Epithelial cell of esophagus (primary cell): Measurements from ENCODE around the gene WSCD2.

Experiments used
- DNase-seq: peaks from one replicate; pipeline ENCODE4 v3.0.0; 2010; ENCODE audit warnings: low read depth
- H3K4me3 ChIP-seq: 2 replicates; pipeline ENCODE4 v1.5.1; 2011; ENCODE audit warnings: mild to moderate bottlenecking, low read length, control low read depth
- CTCF ChIP-seq: IDR thresholded peaks from 2 replicates; pipeline ENCODE4 v1.5.1; 2011; ENCODE audit warnings: low read depth, mild to moderate bottlenecking, low read length, control low read depth, inconsistent platforms; ENCODE audit not compliant: insufficient read depth; ENCODE audit errors: missing control alignments

The WSCD2 gene

GRCh38 chr12:108125073-108125472 lies 4.0 kb upstream of the WSCD2 start:
- H3K4me3 ChIP-seq, result no peak overlapping the region
- DNase-seq, result no peak
- no peak for TF ChIP-seq CTCF

- TF ChIP-seq CTCF, result no peak
- H3K4me3 ChIP-seq, result no peak overlapping the region
- DNase-seq, result no peak
Measured at GRCh38 chr12:108126212-108126611, 2.9 kb upstream of the WSCD2 start.

DNA sequence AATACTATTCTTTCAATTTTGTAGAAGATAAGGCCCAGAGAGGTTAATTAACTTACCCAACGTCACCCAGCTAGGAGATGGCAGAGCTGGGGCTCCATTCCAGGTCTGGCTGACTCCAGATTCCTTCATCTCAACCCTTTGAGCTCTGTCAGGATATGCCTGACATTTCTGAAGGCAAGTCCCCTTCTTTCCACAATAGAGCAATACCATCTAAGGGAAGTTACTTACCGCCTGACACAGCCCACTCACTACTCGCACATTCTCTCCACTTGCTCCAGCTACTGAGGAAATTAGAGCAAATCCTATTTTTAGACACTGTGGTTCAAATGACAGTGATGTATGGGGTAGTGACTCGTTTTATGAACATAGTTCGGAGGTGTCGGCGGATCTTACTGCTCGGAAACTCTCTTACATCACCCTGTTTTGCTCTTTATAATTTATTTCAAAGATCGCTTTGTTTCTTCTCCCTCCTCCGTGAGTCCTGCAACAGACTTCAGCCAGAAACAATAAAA lies 2.0 kb upstream of the WSCD2 start:
- no peak for DNase-seq
- no peak for TF ChIP-seq CTCF
- no peak overlapping the region for H3K4me3 ChIP-seq

GRCh38 chr12:108127654-108128053 lies 1.4 kb upstream of the WSCD2 start:
- no peak for DNase-seq

DNA sequence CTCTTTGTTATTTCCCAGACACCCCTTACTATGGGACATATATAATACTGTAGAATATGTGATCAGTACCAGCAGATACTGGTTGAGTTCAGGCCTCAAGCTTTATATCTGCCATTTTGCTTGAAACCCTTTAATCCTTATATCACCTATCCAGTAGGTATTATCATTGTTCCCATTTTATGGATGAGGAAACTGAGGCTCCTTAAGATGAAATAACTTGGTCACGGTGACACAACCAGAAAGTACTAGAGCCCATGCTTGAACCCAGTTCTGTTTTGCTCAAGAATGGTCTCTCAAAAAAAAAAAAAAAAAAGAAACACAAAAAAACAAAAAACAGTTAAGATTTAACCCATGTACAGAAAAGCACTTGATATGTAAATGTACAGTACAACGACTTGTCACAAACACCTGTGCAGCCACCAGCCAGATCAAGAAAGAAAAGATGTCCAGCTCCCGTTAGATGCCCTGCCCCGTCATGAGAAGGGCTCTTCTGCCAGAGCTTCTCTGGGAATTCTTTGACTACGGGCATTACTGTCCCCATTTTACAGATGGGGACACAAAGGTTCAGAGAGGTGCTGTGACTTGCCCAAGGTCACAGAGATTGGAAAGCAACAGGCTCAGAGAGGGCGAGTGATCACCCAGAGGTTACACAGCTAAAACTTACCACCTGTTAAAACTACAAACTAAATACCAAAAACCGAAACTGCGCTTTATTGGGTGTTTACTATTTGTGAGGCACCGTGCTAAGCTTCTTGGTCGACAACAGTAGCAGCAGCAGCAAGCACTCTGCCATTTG lies 669 bp upstream of the WSCD2 start:
- no peak overlapping the region for H3K4me3 ChIP-seq
- TF ChIP-seq CTCF, result no peak

More at GRCh38 chr12:108127654-108128053, 1.4 kb upstream of the WSCD2 start:
- no peak overlapping the region for H3K4me3 ChIP-seq
- no peak for TF ChIP-seq CTCF

GRCh38 chr12:108131035-108131434 lies 1.9 kb downstream of the WSCD2 start:
- DNase-seq, result no peak
- no peak overlapping the region for H3K4me3 ChIP-seq
- no peak for TF ChIP-seq CTCF

More for the DNA sequence above, 669 bp upstream of the WSCD2 start:
- DNase-seq, result no peak
